Nephron progenitor cell (in vitro differentiated cells): ENCODE results near the gene CSK.
A peak's percentile ranks its signal among the peaks of the same experiment; 100 is the strongest.

Experiments used
- DNase-seq: peaks from one replicate; pipeline ENCODE4 v3.0.0; 2021
- H3K27ac Mint-ChIP-seq: 2 replicates; pipeline ENCODE4 v1.8.0; 2021; ENCODE audit warnings: mild to moderate bottlenecking, moderate library complexity, mixed read lengths
- H3K27me3 Mint-ChIP-seq: 2 replicates; pipeline ENCODE4 v1.8.0; 2021; ENCODE audit warnings: mild to moderate bottlenecking, low read depth, mixed read lengths; ENCODE audit not compliant: poor library complexity
- H3K36me3 Mint-ChIP-seq: 2 replicates; pipeline ENCODE4 v1.8.0; 2021; ENCODE audit warnings: low read depth, mixed read lengths
- H3K4me1 Mint-ChIP-seq: 2 replicates; pipeline ENCODE4 v1.8.0; 2021; ENCODE audit warnings: mixed read lengths
- H3K4me3 Mint-ChIP-seq: 2 replicates; pipeline ENCODE4 v1.8.0; 2021; ENCODE audit warnings: mild to moderate bottlenecking, moderate library complexity, mixed read lengths
- H3K9me3 Mint-ChIP-seq: 2 replicates; pipeline ENCODE4 v1.8.0; 2021; ENCODE audit warnings: mild to moderate bottlenecking, moderate library complexity, mixed read lengths
- TF ChIP-seq, protein P1 (sequence below): fragments of 200-600 bp; sonication (generic); IDR thresholded peaks from 2 replicates; pipeline ENCODE4 v1.5.0; 2021; ENCODE audit warnings: antibody characterized with exemption

Gene CSK

DNA sequence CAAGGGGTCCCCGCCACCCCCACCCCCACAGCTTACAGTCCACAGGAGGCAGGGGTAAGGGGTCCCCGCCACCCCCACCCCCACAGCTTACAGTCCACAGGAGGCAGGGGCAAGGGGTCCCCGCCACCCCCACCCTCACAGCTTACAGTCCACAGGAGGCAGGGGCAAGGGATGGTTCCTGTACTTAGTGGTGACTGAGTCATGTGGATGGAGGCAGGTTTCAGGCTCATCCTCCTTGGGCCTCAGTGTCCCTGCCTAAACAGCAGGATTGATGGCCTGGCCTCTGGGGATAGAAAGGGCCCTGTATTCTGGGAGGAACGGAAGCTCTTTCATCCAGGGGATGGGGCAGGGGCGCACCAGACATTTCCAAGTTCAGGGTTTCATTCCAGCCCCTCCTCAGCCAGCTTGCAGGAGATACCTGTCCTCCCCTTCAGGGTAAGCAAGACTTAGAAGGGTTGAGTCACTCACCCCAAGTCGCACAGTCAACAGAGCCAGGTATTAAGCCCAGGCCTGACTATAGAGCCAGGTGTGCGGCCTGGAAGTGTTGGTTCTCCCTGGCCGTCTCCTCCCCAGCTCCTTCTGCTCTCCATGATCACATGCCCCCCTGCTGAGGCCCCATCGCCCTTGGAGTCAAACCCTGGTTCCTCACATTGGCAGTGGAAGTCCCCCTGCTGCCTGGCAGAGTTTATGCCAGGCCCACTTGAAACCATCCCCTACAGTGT is 12.5 kb downstream of the CSK start:
- H3K36me3 Mint-ChIP-seq: no peaks in the 10 kb centered on the region
- TF ChIP-seq, protein P1, sequence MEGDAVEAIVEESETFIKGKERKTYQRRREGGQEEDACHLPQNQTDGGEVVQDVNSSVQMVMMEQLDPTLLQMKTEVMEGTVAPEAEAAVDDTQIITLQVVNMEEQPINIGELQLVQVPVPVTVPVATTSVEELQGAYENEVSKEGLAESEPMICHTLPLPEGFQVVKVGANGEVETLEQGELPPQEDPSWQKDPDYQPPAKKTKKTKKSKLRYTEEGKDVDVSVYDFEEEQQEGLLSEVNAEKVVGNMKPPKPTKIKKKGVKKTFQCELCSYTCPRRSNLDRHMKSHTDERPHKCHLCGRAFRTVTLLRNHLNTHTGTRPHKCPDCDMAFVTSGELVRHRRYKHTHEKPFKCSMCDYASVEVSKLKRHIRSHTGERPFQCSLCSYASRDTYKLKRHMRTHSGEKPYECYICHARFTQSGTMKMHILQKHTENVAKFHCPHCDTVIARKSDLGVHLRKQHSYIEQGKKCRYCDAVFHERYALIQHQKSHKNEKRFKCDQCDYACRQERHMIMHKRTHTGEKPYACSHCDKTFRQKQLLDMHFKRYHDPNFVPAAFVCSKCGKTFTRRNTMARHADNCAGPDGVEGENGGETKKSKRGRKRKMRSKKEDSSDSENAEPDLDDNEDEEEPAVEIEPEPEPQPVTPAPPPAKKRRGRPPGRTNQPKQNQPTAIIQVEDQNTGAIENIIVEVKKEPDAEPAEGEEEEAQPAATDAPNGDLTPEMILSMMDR: no peak
- H3K27me3 Mint-ChIP-seq: peaks cover 3% of the 10 kb centered on the region
- H3K4me1 Mint-ChIP-seq: peaks cover 35% of the 10 kb centered on the region
- DNase-seq: no peak
- peak overlapping the region; percentile 54 for H3K27ac Mint-ChIP-seq
- H3K9me3 Mint-ChIP-seq: no peaks in the 10 kb centered on the region
- no peak overlapping the region for H3K4me3 Mint-ChIP-seq

DNA sequence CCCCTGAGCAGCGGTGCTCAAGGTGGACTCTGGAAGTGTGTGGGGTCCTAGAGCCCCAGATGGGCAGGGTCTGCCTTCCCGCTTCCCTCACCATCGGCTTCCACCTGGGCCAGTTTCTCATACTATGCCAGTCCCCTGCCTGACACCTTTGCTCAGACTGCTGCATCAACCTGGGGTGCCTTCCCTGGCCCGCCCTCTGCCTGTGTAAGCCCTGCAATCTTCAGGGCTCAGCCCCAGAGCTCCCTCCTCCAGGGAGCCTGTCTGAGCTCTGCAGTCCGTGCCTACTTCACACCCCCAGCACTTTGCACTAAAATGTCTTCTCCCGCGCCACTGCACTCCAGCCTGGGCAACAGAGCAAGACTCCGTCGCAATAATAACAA is 13.1 kb downstream of the CSK start:
- Mint-ChIP-seq H3K36me3 (no peaks in the 10 kb centered on the region), H3K27ac (peak overlapping the region; percentile 54)
- TF ChIP-seq, protein P1: no peak

GRCh38 chr15:74795966-74796625 is 14.2 kb downstream of the CSK start:
- TF ChIP-seq, protein P1: no peak
- Mint-ChIP-seq H3K27ac (no peak overlapping the region), H3K9me3 (no peaks in the 10 kb centered on the region), H3K4me3 (no peak overlapping the region), H3K27me3 (no peaks in the 10 kb centered on the region), H3K4me1 (peaks cover 23% of the 10 kb centered on the region), H3K36me3 (no peaks in the 10 kb centered on the region)
- no peak for DNase-seq

More for the DNA sequence above, 13.1 kb downstream of the CSK start:
- no peak overlapping the region for H3K4me3 Mint-ChIP-seq
- no peaks in the 10 kb centered on the region for H3K27me3 Mint-ChIP-seq
- H3K4me1 Mint-ChIP-seq: peaks cover 30% of the 10 kb centered on the region
- H3K9me3 Mint-ChIP-seq: no peaks in the 10 kb centered on the region
- no peak for DNase-seq

- H3K36me3 Mint-ChIP-seq: peaks cover 5% of the 10 kb centered on the region
- no peak overlapping the region for H3K4me3 Mint-ChIP-seq
- H3K27ac Mint-ChIP-seq: no peak overlapping the region
- TF ChIP-seq, protein P1: no peak
- no peaks in the 10 kb centered on the region for H3K4me1 Mint-ChIP-seq
- no peak for DNase-seq
- no peaks in the 10 kb centered on the region for H3K27me3 Mint-ChIP-seq
- H3K9me3 Mint-ChIP-seq: no peaks in the 10 kb centered on the region
These were observed 16.7 kb downstream of the CSK start for GRCh38 chr15:74798388-74799254.

DNA sequence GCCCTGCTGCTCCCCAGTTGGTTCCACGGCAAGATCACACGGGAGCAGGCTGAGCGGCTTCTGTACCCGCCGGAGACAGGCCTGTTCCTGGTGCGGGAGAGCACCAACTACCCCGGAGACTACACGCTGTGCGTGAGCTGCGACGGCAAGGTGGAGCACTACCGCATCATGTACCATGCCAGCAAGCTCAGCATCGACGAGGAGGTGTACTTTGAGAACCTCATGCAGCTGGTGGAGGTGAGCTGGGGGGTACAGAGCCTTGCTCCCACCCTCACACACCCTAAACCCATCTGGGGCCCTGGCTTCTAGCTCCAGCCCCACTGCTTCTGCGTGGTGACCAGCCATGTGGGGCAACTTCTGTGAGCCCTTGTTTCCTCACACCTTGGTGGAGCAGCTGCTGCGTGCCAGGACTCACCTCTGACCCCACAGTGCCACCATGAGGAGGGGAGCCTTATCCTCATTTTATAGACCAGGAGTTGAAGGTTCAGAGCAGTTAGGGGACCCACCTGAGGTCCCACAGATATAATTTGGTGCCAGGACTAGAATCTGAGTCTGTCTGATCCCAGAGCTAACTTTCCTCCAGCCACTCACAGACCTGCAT is 17.5 kb downstream of the CSK start:
- Mint-ChIP-seq H3K36me3 (peaks cover 11% of the 10 kb centered on the region), H3K27ac (no peak overlapping the region), H3K4me1 (no peaks in the 10 kb centered on the region), H3K9me3 (no peaks in the 10 kb centered on the region), H3K4me3 (no peak overlapping the region), H3K27me3 (no peaks in the 10 kb centered on the region)
- TF ChIP-seq, protein P1: no peak
- DNase-seq: no peak
